ENCODE measurements around the gene IBA57.

Gene IBA57

GRCh38 chr1:228151180-228151925 lies 14.3 kb upstream of the IBA57 start:
- TF ChIP-seq SIN3A (IDR thresholded peaks at IDR 0.05; ENCODE audit: borderline replicate concordance, insufficient read depth, low read length) (no peak), POLR2AphosphoS5 (IDR thresholded peaks at IDR 0.05; ENCODE audit: low read depth, low read length) (no peak), REST (IDR thresholded peaks at IDR 0.05; ENCODE audit: insufficient read depth in 1 of 2, low read depth in 2 of 2, low read length in 2 of 2) (no peak), TAF1 (IDR thresholded peaks at IDR 0.05; ENCODE audit: borderline replicate concordance, insufficient read depth, low read length) (no peak), FOXP2 (optimal IDR thresholded peaks at IDR 0.05; ENCODE audit: borderline replicate concordance, extremely low read depth, extremely low read length, insufficient read depth) (no peak)

- no peak for TF ChIP-seq REST (IDR thresholded peaks at IDR 0.05; ENCODE audit: insufficient read depth in 1 of 2, low read depth in 2 of 2, low read length in 2 of 2)
- TF ChIP-seq POLR2AphosphoS5 (IDR thresholded peaks at IDR 0.05; ENCODE audit: low read depth, low read length) = no peak
- TF ChIP-seq TAF1 (IDR thresholded peaks at IDR 0.05; ENCODE audit: borderline replicate concordance, insufficient read depth, low read length) = no peak
- TF ChIP-seq FOXP2 (optimal IDR thresholded peaks at IDR 0.05; ENCODE audit: borderline replicate concordance, extremely low read depth, extremely low read length, insufficient read depth) = no peak
- TF ChIP-seq SIN3A (IDR thresholded peaks at IDR 0.05; ENCODE audit: borderline replicate concordance, insufficient read depth, low read length) = no peak
These were observed 13.3 kb upstream of the IBA57 start for GRCh38 chr1:228152097-228152917.

GRCh38 chr1:228152918-228153258 lies 12.7 kb upstream of the IBA57 start:
- TF ChIP-seq FOXP2 (optimal IDR thresholded peaks at IDR 0.05; ENCODE audit: borderline replicate concordance, extremely low read depth, extremely low read length, insufficient read depth) (no peak), REST (IDR thresholded peaks at IDR 0.05; ENCODE audit: insufficient read depth in 1 of 2, low read depth in 2 of 2, low read length in 2 of 2) (no peak), SIN3A (IDR thresholded peaks at IDR 0.05; ENCODE audit: borderline replicate concordance, insufficient read depth, low read length) (no peak), POLR2AphosphoS5 (IDR thresholded peaks at IDR 0.05; ENCODE audit: low read depth, low read length) (no peak), TAF1 (IDR thresholded peaks at IDR 0.05; ENCODE audit: borderline replicate concordance, insufficient read depth, low read length) (no peak)

- no peak for TF ChIP-seq POLR2AphosphoS5 (IDR thresholded peaks at IDR 0.05; ENCODE audit: low read depth, low read length)
- no peak for TF ChIP-seq SIN3A (IDR thresholded peaks at IDR 0.05; ENCODE audit: borderline replicate concordance, insufficient read depth, low read length)
- no peak for TF ChIP-seq FOXP2 (optimal IDR thresholded peaks at IDR 0.05; ENCODE audit: borderline replicate concordance, extremely low read depth, extremely low read length, insufficient read depth)
- no peak for TF ChIP-seq REST (IDR thresholded peaks at IDR 0.05; ENCODE audit: insufficient read depth in 1 of 2, low read depth in 2 of 2, low read length in 2 of 2)
- no peak for TF ChIP-seq TAF1 (IDR thresholded peaks at IDR 0.05; ENCODE audit: borderline replicate concordance, insufficient read depth, low read length)
These were observed 11.5 kb upstream of the IBA57 start for GRCh38 chr1:228154021-228154669.

All from PFSK-1 (cell line).